DMS 273 treated with DMSO at 0.1 percent for 48 hours (cell line): ENCODE measurements around the gene TTLL12.
A peak's percentile ranks its signal among the peaks of the same experiment; 100 is the strongest.

Source experiments
- DNase-seq: peaks from one replicate; lab custom pipeline; 2025; lab: John Stamatoyannopoulos, UW

The TTLL12 gene

DNA sequence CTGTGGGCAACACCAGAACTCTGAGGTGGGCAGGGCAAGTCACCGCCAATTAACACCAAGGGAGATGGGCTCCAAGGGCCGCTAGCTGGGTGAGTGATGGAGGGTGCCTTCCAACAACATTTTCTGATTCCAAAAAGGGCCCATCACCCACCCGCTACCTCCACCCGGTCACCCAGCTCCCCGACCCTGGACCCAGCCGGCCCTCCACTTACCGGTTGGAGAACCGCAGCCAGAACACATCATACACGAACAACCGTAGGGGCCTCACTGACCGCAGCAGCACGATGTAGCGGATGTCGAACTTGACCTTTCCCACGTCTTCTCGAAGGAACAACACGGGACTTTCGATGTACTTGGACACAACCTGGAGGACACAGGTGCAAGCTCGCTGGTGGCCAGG is 14.7 kb downstream of the TTLL12 start:
- DNase-seq, result no peak

- DNase-seq, result no peak
These were observed 15.3 kb downstream of the TTLL12 start for GRCh38 chr22:43171607-43172006.

- no peak for DNase-seq
These were observed 15.9 kb downstream of the TTLL12 start for GRCh38 chr22:43171019-43171491.

DNA sequence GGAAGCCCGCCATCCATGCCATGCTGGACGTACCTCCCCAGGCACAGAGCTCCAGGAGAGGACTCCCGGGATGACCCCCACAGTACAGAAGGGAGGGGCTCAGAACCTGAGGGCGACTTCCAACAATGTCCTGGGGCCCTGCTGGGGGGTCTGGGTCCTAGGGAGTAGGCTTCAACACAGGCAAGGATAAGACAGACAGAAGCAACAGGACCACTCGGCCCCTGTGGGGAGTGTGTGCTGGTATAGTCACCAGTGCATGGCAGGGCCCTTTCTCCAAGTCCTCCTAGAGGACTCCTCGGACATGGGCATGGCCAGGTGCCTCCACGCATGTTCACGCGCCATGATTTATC is 16.8 kb downstream of the TTLL12 start:
- no peak for DNase-seq

GRCh38 chr22:43169310-43170130 is 17.4 kb downstream of the TTLL12 start:
- DNase-seq, result no peak

- DNase-seq, result no peak
These were observed 18.2 kb downstream of the TTLL12 start for GRCh38 chr22:43168471-43169309.

GRCh38 chr22:43167001-43167589 is 19.8 kb downstream of the TTLL12 start:
- DNase-seq, result no peak

DNA sequence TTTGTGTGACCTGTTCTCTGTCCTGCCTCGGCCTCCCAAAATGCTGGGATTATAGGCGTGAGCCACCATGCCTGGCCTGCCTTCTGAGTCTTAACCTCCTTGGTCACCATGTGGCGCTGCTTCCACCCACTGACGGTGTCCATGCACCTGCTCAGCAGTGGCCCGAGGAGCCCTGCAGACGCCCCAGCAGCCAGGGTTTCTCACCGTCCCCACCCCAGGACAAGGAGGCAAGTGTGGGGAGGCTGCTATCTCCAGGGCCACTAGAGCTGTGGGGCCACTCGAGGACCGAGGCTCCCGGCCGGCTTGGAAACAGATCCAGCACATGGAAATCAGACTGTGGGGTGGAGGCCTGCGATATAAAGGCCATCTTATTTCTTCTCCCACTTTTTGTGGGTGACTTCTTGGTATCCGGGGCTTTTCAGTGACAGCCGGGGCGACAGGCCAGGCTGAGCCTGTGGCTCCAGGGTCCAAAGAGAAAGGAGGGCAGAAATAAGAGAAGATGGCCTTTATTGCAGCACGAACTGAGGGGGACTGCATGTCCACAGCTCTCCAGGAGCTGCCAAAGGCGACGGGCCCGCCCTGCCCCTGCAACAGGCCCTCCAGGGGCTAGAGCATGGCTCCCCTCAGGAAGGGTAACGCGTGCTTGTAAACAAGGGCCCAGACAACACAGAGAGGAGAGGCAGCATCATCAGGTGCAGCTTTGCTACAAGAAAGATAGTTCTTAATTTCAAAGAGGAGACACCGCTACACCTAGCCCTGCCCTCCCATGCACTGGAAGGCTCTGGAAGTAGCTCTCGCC is 20.6 kb downstream of the TTLL12 start:
- DNase-seq, result no peak

DNA sequence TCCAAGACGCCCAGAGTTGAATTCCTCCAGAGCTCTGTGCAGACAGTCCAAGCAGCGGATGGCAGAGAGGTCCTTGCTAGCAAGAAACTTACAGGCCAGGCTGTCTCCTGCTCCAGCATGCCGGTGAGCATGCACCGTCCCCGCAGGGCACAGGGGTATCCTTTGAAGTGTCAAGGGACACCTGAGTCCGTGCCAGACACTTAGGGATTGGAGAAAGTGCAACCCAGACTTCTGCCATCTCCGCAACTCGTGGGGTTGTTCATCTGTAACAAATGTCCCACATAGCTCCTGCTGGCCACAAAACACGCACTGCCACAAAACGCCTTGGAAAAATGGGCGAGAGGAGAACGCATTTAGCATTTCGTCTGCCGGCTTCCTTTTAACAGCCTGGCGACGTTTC is 22.3 kb downstream of the TTLL12 start:
- DNase-seq, result no peak

- DNase-seq, result no peak
These were observed 23.6 kb downstream of the TTLL12 start for GRCh38 chr22:43163241-43163795.

- DNase-seq, result no peak
These were observed 24.4 kb downstream of the TTLL12 start for GRCh38 chr22:43162412-43163150.

DNA sequence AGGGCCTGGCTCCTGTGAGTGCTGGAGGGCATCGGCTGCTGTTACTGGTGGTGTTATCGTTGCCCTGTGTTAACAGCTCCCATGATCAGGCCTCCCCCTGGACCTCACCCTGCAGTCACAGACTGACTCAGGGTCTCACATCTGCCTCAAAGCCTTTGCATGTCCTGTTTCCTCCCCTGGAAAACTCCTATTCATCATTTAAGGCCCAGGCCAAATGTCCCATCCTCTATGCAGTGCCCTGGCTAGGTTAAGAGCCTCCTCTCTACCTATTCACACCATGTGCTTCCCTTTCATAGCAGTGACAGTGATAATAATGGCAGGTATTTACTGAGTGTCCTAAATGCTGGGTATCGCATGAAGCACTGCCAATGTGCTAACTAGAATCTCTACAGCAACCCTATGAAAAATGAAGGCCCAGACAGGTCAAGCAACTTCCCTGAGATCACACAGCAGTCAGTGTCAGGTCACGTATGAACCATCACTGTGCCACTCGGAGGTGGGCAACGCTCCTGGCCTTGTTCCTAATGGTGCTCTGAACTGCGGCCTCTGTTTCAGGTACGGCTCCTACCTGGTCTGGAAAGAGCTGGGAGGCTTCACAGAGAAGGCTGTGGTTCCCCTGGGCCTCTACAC is 26.3 kb downstream of the TTLL12 start:
- DNase-seq, result no peak

- DNase-seq, result no peak
These were observed 27.3 kb downstream of the TTLL12 start for GRCh38 chr22:43159484-43160178.

GRCh38 chr22:43158778-43159483 is 28.0 kb downstream of the TTLL12 start:
- DNase-seq, result no peak

GRCh38 chr22:43157874-43158546 is 28.9 kb downstream of the TTLL12 start:
- no peak for DNase-seq

DNA sequence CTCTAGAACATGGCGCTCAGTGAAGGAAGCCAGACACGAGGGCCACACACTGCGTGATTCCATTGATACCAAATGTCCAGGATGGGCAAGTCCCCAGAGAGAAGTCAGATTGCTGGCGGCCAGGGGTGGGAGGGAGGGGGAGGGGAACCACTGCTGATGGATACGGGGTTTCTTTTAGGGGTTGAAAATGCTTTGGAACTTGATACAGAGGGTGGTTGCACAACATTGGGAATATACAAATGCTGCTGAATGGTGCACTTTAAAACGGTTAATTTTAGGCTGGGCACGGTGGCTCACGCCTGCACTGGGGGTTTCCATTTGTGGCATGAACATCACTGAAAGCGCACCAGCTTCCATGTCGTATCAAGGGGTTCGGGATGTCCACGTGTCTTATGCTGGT is 30.5 kb downstream of the TTLL12 start:
- DNase-seq, result no peak

DNA sequence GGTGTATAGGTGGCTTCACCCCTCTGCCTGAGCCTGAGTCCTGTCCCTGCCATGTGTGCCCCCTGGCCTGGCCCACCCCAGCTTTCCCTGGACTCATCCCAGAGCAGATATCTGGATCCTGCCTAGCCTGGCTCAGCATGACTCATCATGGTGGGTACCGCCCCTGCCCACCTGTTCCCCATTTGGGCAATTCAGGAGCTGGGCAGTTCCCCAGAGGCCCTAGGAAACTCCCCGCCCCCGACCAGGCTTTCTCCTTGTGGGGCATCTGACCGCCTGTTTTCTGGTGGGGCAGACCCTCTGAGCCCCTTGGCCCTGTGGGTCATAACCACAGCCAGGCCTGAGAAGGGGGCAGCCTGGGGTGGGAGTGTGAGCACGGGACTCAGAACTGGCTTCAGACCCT is 31.1 kb downstream of the TTLL12 start:
- DNase-seq, result peak; percentile 26

DNA sequence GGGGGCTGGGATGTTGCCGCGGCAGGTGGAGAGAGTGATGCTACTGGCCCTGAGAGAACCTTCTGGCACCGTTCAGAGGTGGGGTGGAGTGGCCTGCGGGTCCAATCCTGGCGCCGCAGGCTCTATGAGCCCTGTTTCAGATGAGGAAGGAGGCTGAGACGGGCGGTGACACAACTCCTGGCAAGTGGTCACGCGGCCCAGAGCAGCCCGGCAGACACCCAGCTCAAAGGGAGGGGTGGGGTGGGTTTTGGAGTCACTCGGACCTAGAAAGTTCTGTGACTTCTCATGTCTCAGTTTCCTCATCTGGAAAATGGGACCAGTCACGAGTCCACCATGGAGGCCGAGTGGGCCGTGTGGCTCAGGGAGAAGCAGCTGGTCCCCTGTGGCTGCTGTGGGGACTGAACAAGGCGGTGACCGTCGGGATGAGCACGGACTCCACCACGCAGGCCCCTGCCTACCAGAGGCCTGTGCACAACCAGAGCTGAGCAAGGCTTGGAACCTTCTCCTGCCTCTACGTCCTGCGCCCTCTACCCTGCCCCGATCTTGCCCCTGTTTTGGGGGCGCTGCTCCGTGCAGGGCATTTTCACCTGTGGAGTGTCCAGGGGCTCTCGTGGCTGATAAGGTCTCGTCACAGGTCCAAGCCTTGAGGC is 31.9 kb downstream of the TTLL12 start:
- no peak for DNase-seq
